Peyer's patch (tissue), 4 donors: ENCODE results near the gene COPS2.

Experiments
- CTCF ChIP-seq, 6 experiments: fragments of 450-650 bp in 4 of 6; fragments of 200-600 bp in 2 of 6; sonication (generic) in 1 of 6; IDR thresholded peaks; one replicate each; pipeline ENCODE4 v1.5.1; 2017 to 2019; ENCODE audit warnings: antibody characterized with exemption in 6 of 6, mild to moderate bottlenecking in 3 of 6, moderate library complexity in 1 of 6
- POLR2A ChIP-seq, 2 donors: fragments of 450-650 bp; IDR thresholded peaks; one replicate each; pipeline ENCODE4 v1.5.1; 2017; ENCODE audit warnings: antibody characterized with exemption in 2 of 2, mild to moderate bottlenecking in 2 of 2, moderate library complexity in 2 of 2

GRCh38 chr15:49083401-49084284 is 71.8 kb downstream of the COPS2 start:
- TF ChIP-seq POLR2A (IDR thresholded peaks at IDR 0.05) (no peak), CTCF (IDR thresholded peaks at IDR 0.05) (no peak)
